ENCODE data around the gene AOPEP.

AOPEP gene

DNA sequence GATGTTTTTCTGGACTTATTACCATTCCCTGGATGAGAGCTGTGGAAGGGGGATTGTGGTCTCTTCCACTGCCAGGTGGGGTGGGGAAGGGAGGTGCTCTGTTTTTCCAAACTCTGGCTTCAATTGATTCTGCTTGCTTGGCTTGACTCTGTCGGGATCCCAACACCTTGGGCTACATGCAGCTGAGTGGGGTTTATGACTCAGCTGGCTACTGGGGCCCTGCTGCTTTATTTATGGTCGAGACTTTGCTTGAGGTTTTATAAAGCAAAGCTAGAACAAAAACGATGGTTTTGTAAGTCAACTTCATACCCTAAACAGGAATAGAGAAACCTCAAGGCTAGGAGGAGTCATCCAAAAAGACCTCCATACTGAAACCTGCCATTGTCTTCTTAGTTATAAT is 76.3 kb downstream of the AOPEP start:
- no peak for TF ChIP-seq CTCF (IDR thresholded peaks at IDR 0.05)
- Histone ChIP-seq H3K27ac (peak overlapping the region; percentile 9 to 69), H3K4me3 (no peak overlapping the region)
- DNase-seq (ENCODE audit: low spot score): no peak

DNA sequence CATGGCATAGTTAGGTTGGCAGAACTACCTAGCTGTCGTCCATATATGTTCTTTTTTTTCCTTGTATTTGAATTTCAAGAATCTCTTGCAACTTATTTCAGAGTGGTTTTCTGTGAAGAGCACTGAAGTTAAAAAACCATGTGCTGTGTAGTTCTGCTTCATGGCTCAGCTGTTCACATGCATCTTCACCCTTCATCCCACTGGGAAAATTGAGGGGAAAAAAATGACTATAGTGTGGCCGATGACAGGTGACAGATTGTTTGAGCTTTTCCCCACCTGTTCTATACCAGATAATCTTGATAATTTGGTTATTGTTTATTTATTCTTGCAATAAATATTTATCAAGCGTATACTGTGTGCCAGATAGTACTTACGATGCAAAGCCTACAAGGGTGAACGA is 77.8 kb downstream of the AOPEP start:
- DNase-seq (ENCODE audit: low spot score): no peak
- H3K4me3 ChIP-seq: no peak overlapping the region
- no peak for TF ChIP-seq CTCF (IDR thresholded peaks at IDR 0.05)
- peak overlapping the region in 1 of 2 donors; percentile 58 for H3K27ac ChIP-seq

- peak overlapping the region in 1 of 2 donors; percentile 58 for H3K27ac ChIP-seq
- no peak for TF ChIP-seq CTCF (IDR thresholded peaks at IDR 0.05)
- no peak for DNase-seq (ENCODE audit: low spot score)
- H3K4me3 ChIP-seq: no peak overlapping the region
Measured at GRCh38 chr9:94805051-94805489, 78.6 kb downstream of the AOPEP start.

- peak overlapping the region; percentile 22 for H3K4me3 ChIP-seq
- peak overlapping the region in 1 of 2 donors; percentile 31 for H3K27ac ChIP-seq
- TF ChIP-seq CTCF (IDR thresholded peaks at IDR 0.05): no peak
- DNase-seq (ENCODE audit: low spot score): no peak
Measured at GRCh38 chr9:94805585-94805984, 79.1 kb downstream of the AOPEP start.

- Histone ChIP-seq H3K4me3 (no peak overlapping the region), H3K27ac (peak overlapping the region; percentile 77 to 88)
- TF ChIP-seq CTCF (IDR thresholded peaks at IDR 0.05): no peak
- DNase-seq (ENCODE audit: low spot score): no peak
Measured at GRCh38 chr9:94806307-94806893, 79.9 kb downstream of the AOPEP start.

DNA sequence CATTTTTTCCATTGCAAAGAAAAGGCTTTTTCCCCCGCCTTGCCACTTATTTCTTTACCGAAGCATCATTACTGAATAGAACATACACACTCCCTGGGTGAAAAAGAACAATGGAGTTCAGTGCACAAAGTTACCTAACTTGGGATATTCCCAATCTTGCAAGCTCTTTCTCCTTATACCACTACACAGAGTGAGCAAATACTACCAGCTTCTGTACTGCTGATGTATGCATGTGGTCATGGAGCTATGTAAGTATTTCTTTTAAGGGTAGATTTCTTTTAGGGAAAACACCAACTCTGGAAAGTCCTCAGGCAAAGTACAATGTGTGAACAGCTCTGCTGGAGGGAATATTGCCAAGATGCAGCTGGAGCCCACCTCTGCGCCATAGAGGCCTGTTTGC is 81.1 kb downstream of the AOPEP start:
- DNase-seq (ENCODE audit: low spot score): no peak
- Histone ChIP-seq H3K4me3 (no peak overlapping the region), H3K27ac (peak overlapping the region; percentile 77 to 88)
- no peak for TF ChIP-seq CTCF (IDR thresholded peaks at IDR 0.05)

GRCh38 chr9:94808926-94809700 is 82.6 kb downstream of the AOPEP start:
- Histone ChIP-seq H3K27ac (peak overlapping the region; percentile 77 to 88), H3K4me3 (no peak overlapping the region)
- no peak for TF ChIP-seq CTCF (IDR thresholded peaks at IDR 0.05)
- no peak for DNase-seq (ENCODE audit: low spot score)

Data from coronary artery (tissue), 2 donors.